H1 (cell line): ENCODE measurements around the gene PPP1R2. TPM values are rescaled to one million over a fixed set of nuclear protein-coding genes. Genes with fewer than 3 reads are reported as not detected.

Experiments
- CTCF ChIA-PET: fragments of 300-600 bp; sonication (Branson Sonifier 250); formaldehyde crosslinking; loops from one replicate; lab custom pipeline; 2021; ENCODE audit not compliant: partially characterized antibody; lab: Charles Lee
- POLR2A ChIA-PET: fragments of 300-600 bp; sonication (Branson Sonifier 250); formaldehyde crosslinking; loops from one replicate; lab custom pipeline; 2021; ENCODE audit warnings: inconsistent platforms; ENCODE audit not compliant: partially characterized antibody; lab: Charles Lee
- DNase-seq, 2 experiments: peaks; one replicate each; pipeline versions ENCODE4 v3.0.0 to v3.0.0-alpha.2; 2010 to 2022; ENCODE audit warnings: low spot score in 2 of 2, low read depth in 1 of 2, mixed read lengths in 1 of 2
- FAIRE-seq: peaks from 2 replicates; lab custom pipeline; 2011; peaks lifted over from hg19 to GRCh38; lab: Jason Lieb, UNC
- H2AFZ ChIP-seq: 2 replicates; pipeline ENCODE4 v1.8.1; 2012; ENCODE audit warnings: low read length, inconsistent platforms
- H2AK5ac ChIP-seq: 2 replicates; pipeline ENCODE4 v1.6.1; 2013; ENCODE audit warnings: low read depth, low read length
- H2BK120ac ChIP-seq: replicated peaks from 2 replicates; pipeline ENCODE3; 2013; ENCODE audit warnings: low read depth, low read length, inconsistent platforms
- H2BK12ac ChIP-seq: 2 replicates; pipeline ENCODE4 v1.6.1; 2013; ENCODE audit warnings: low read depth, low read length
- H2BK15ac ChIP-seq: 2 replicates; pipeline ENCODE4 v1.6.1; 2013; ENCODE audit warnings: low read length
- H2BK20ac ChIP-seq: 2 replicates; pipeline ENCODE4 v1.6.1; 2013; ENCODE audit warnings: low read length
- H2BK5ac ChIP-seq: 2 replicates; pipeline ENCODE4 v1.6.1; 2013; ENCODE audit warnings: low read depth, low read length
- H3K14ac ChIP-seq: 2 replicates; pipeline ENCODE4 v1.6.1; 2013; ENCODE audit warnings: inconsistent platforms; ENCODE audit not compliant: insufficient read length
- H3K18ac ChIP-seq: 2 replicates; pipeline ENCODE4 v1.6.1; 2013; ENCODE audit warnings: low read length; ENCODE audit errors: extremely low read depth
- H3K23ac ChIP-seq: 2 replicates; pipeline ENCODE4 v1.6.1; 2013; ENCODE audit warnings: inconsistent platforms; ENCODE audit not compliant: insufficient read length
- H3K23me2 ChIP-seq: 2 replicates; pipeline ENCODE4 v1.6.1; 2013; ENCODE audit warnings: low read depth, low read length
- H3K27ac ChIP-seq: 2 replicates; pipeline ENCODE4 v1.6.1; 2011; ENCODE audit warnings: low read depth, low read length, inconsistent platforms
- H3K27me3 ChIP-seq, 4 experiments: replicated peaks in 1 of 4; 1 replicate in 1 of 4; 2 replicates in 3 of 4; pipeline versions ENCODE4 v1.6.1 to v1.8.1; 2011 to 2013; ENCODE audit warnings: low read length in 3 of 4, mild to moderate bottlenecking in 3 of 4, inconsistent platforms in 2 of 4, mixed read lengths in 2 of 4, moderate library complexity in 1 of 4; ENCODE audit not compliant: control insufficient read depth in 3 of 4, insufficient read depth in 3 of 4; ENCODE audit errors: extremely low read depth in 1 of 4
- H3K36me3 ChIP-seq, 4 experiments: 2 replicates each; pipeline versions ENCODE4 v1.6.1 to v1.8.1; 2011 to 2013; ENCODE audit warnings: mild to moderate bottlenecking in 4 of 4, low read length in 3 of 4, moderate library complexity in 2 of 4, control low read depth in 1 of 4, inconsistent platforms in 1 of 4; ENCODE audit not compliant: insufficient read depth in 4 of 4, control insufficient read depth in 2 of 4
- H3K4ac ChIP-seq: replicated peaks from 2 replicates; pipeline ENCODE3; 2013; ENCODE audit warnings: low read length, low read depth, mixed read lengths, inconsistent platforms; ENCODE audit not compliant: insufficient read length
- H3K4me1 ChIP-seq, 4 experiments: replicated peaks in 1 of 4; 1 replicate in 1 of 4; 2 replicates in 3 of 4; pipeline versions ENCODE4 v1.6.1 to v1.8.1; 2011 to 2013; ENCODE audit warnings: low read length in 3 of 4, inconsistent platforms in 2 of 4, mixed read lengths in 1 of 4; ENCODE audit not compliant: insufficient read depth in 4 of 4, control insufficient read depth in 3 of 4
- H3K4me2 ChIP-seq, 2 experiments: 2 replicates each; pipeline versions ENCODE4 v1.6.1 to v1.8.1; 2011 to 2013; ENCODE audit warnings: low read depth in 2 of 2, low read length in 2 of 2, control low read depth in 1 of 2, inconsistent platforms in 1 of 2, mild to moderate bottlenecking in 1 of 2; ENCODE audit not compliant: insufficient read depth in 1 of 2
- H3K4me3 ChIP-seq, 4 experiments: fragments of 200-600, 300-600 bp in 1 of 4; sonication (generic), shearing (Covaris generic), sonication (Bioruptor Twin) in 1 of 4; 2 replicates each; pipeline versions ENCODE4 v1.5.1 to v1.8.1; 2011 to 2016; ENCODE audit warnings: low read length in 4 of 4, low read depth in 3 of 4, control low read depth in 2 of 4, inconsistent platforms in 2 of 4, mild to moderate bottlenecking in 2 of 4, mixed read lengths in 1 of 4, moderate library complexity in 1 of 4; ENCODE audit not compliant: insufficient read depth in 2 of 4; ENCODE audit errors: extremely low read depth in 1 of 4
- H3K56ac ChIP-seq: replicated peaks from 2 replicates; pipeline ENCODE3; 2013; ENCODE audit warnings: low read depth, mild to moderate bottlenecking, mixed read lengths, low read length, inconsistent platforms; ENCODE audit not compliant: insufficient read length
- H3K79me1 ChIP-seq: 2 replicates; pipeline ENCODE4 v1.6.1; 2013; ENCODE audit warnings: low read depth, low read length, control low read depth
- H3K79me2 ChIP-seq, 2 experiments: 2 replicates each; pipeline versions ENCODE4 v1.6.1 to v1.8.1; 2012 to 2013; ENCODE audit warnings: low read length in 2 of 2, mild to moderate bottlenecking in 2 of 2, inconsistent platforms in 1 of 2; ENCODE audit not compliant: insufficient read depth in 2 of 2, control insufficient read depth in 1 of 2
- H3K9ac ChIP-seq, 4 experiments: replicated peaks in 1 of 4; 1 replicate in 1 of 4; 2 replicates in 3 of 4; pipeline versions ENCODE4 v1.6.1 to v1.8.1; 2011 to 2013; ENCODE audit warnings: low read depth in 3 of 4, low read length in 3 of 4, control low read depth in 2 of 4, mild to moderate bottlenecking in 2 of 4, moderate library complexity in 2 of 4, inconsistent platforms in 1 of 4; ENCODE audit errors: extremely low read depth in 1 of 4
- H3K9me3 ChIP-seq, 2 experiments: 2 replicates each; pipeline versions ENCODE4 v1.6.1 to v1.8.1; 2012 to 2013; ENCODE audit warnings: mild to moderate bottlenecking in 2 of 2, moderate library complexity in 2 of 2, control low read depth in 1 of 2, inconsistent platforms in 1 of 2, low read depth in 1 of 2, low read length in 1 of 2, mixed read lengths in 1 of 2; ENCODE audit not compliant: insufficient read depth in 2 of 2
- H4K20me1 ChIP-seq, 2 experiments: replicated peaks in 1 of 2; 2 replicates each; pipeline versions ENCODE3 to v1.8.1; 2011 to 2013; ENCODE audit warnings: inconsistent platforms in 2 of 2, low read length in 2 of 2, mild to moderate bottlenecking in 1 of 2; ENCODE audit not compliant: insufficient read depth in 2 of 2, control insufficient read depth in 1 of 2
- H4K5ac ChIP-seq: 2 replicates; pipeline ENCODE4 v1.6.1; 2013; ENCODE audit warnings: low read length, low read depth, mixed read lengths, inconsistent platforms; ENCODE audit not compliant: insufficient read length
- H4K8ac ChIP-seq: 2 replicates; pipeline ENCODE4 v1.8.0; 2013; ENCODE audit warnings: mild to moderate bottlenecking, moderate library complexity, low read length, inconsistent platforms; ENCODE audit not compliant: insufficient read depth; ENCODE audit errors: extremely low read depth
- H4K91ac ChIP-seq: replicated peaks from 2 replicates; pipeline ENCODE3; 2013; ENCODE audit warnings: low read length, mixed read lengths, inconsistent platforms; ENCODE audit not compliant: insufficient read length
- EP300 ChIP-seq, 2 experiments: IDR thresholded peaks; 1 replicate in 1 of 2; 2 replicates in 1 of 2; pipeline ENCODE4 v1.6.1; 2011 to 2012; ENCODE audit warnings: low read depth in 2 of 2, low read length in 2 of 2, mild to moderate bottlenecking in 2 of 2, borderline replicate concordance in 1 of 2, inconsistent platforms in 1 of 2, moderate library complexity in 1 of 2
- EZH2 ChIP-seq: fragments of 200-600 bp; sonication (generic); IDR thresholded peaks from 2 replicates; pipeline ENCODE4 v1.7.1; 2012; ENCODE audit warnings: low read depth, mild to moderate bottlenecking, moderate library complexity, low read length, inconsistent platforms; ENCODE audit not compliant: severe bottlenecking
- HDAC6 ChIP-seq: IDR thresholded peaks from one replicate; pipeline ENCODE4 v1.7.1; 2012; ENCODE audit warnings: low read depth, mild to moderate bottlenecking, inconsistent platforms, low read length, moderate library complexity
- KDM1A ChIP-seq: fragments of 200-600, 300-600 bp; sonication (generic); IDR thresholded peaks from 2 replicates; pipeline ENCODE4 v1.7.1; 2016; ENCODE audit warnings: mild to moderate bottlenecking, low read length, borderline replicate concordance
- MAFK ChIP-seq: IDR thresholded peaks from 2 replicates; pipeline ENCODE4 v1.6.1; 2012; ENCODE audit warnings: low read depth, mild to moderate bottlenecking, improper control_type of control experiment, low read length
- NRF1 ChIP-seq: IDR thresholded peaks from 2 replicates; pipeline ENCODE4 v1.6.1; 2011; ENCODE audit warnings: mild to moderate bottlenecking, low read depth, low read length, improper control_type of control experiment
- POLR2AphosphoS5 ChIP-seq: IDR thresholded peaks from 2 replicates; pipeline ENCODE4 v1.6.1; 2011; ENCODE audit warnings: low read depth, low read length
- SP2 ChIP-seq: IDR thresholded peaks from 2 replicates; pipeline ENCODE4 v1.6.1; 2012; ENCODE audit warnings: mild to moderate bottlenecking, low read length, inconsistent platforms
- SUZ12 ChIP-seq: fragments of 200-600 bp; sonication (generic); IDR thresholded peaks from 2 replicates; pipeline ENCODE4 v1.6.1; 2012; ENCODE audit warnings: mild to moderate bottlenecking, inconsistent platforms, low read length, moderate library complexity, mixed read lengths
- WGBS, 2 experiments: shearing (Covaris generic) in 1 of 2; methylation state at CpG; one replicate each; pipeline versions ENCODE4 v1.1.6 to v1.1.7; 2013 to 2015; ENCODE audit warnings: low lambda C conversion rate in 2 of 2, mixed read lengths in 2 of 2, inconsistent platforms in 1 of 2, low coverage in 1 of 2, missing lambda C conversion rate in 1 of 2; ENCODE audit not compliant: insufficient replicate concordance in 2 of 2, insufficient coverage in 1 of 2, insufficient read length in 1 of 2; ENCODE audit errors: extremely low coverage in 1 of 2, missing lambda C conversion rate in 1 of 2; 5-methylcytosine and 5-hydroxymethylcytosine counted together
- polyA plus RNA-seq, 7 experiments: library from polyadenylated mRNA; depleted of rRNA in 3 of 7; stranded (reverse) in 5 of 7; unstranded in 2 of 7; fragments of >200 nt in 5 of 7; fragments of 200-250 nt in 2 of 7; gene quantifications; 1 replicate in 5 of 7; 2 replicates in 1 of 7; 4 replicates in 1 of 7; pipeline versions ENCODE4 v1.2.1 to v1.2.3, GENCODE V29; 2011 to 2013; ENCODE audit warnings: missing spikeins in 2 of 7, mixed read lengths in 2 of 7
- total RNA-seq: library from RNA; stranded (reverse); fragmentation: NEBNext Ultra II Directional; extraction: Animal tissue kit (Norgen Biotek cat#: 25700); gene quantifications from 2 replicates; pipeline ENCODE4 v1.2.1, GENCODE V29; 2021

The PPP1R2 gene
- total and polyA plus RNA-seq, 2 of the 8 experiments (the other 6 are each of a cell fraction or from before 2014, with no cell fraction given) = 14.0 to 26.5 TPM

DNA sequence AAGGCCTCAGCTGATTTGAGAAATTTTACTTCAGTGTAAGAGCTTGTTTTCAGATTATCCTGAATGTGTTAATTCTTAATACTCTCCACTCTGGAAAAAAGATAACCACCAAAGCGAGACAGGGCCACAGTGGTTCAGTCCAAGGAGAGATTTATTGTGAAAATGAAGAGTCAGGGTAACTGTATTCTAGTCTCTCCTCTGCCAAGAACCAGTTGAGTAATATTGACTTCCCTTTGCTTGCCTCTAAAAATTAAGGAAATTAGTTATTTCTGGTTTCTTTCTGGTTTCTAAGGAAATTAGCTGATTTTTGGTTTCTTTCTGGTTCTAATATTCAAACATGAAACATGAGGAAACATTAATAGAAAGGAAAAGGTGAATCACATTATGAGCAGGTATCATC, 34.9 kb downstream of the PPP1R2 start:
- Histone ChIP-seq H4K20me1 (no peaks in the 10 kb centered on the region), H2BK20ac (no peak overlapping the region), H3K23me2 (no peaks in the 10 kb centered on the region), H3K14ac (no peak overlapping the region), H2BK5ac (no peak overlapping the region), H3K9me3 (no peaks in the 10 kb centered on the region), H3K18ac (no peak overlapping the region), H3K27me3 (no peaks in the 10 kb centered on the region), H4K8ac (no peak overlapping the region), H3K4me3 (no peak overlapping the region), H3K9ac (no peak overlapping the region), H2AK5ac (no peak overlapping the region), H2AFZ (no peak overlapping the region), H4K91ac (no peak overlapping the region), H2BK120ac (no peak overlapping the region), H3K4me2 (no peak overlapping the region), H3K4me1 (no peaks in the 10 kb centered on the region), H3K79me2 (no peaks in the 10 kb centered on the region), H3K23ac (no peak overlapping the region), H3K56ac (no peak overlapping the region), H3K27ac (no peak overlapping the region), H3K36me3 (no peaks in the 10 kb centered on the region), H2BK12ac (no peak overlapping the region), H3K4ac (no peak overlapping the region), H3K79me1 (no peaks in the 10 kb centered on the region), H4K5ac (no peak overlapping the region), H2BK15ac (no peak overlapping the region)
- FAIRE-seq (no peak), DNase-seq (no peak)
- ChIA-PET CTCF (interaction anchor here (0.8 to 1.5 kb wide), 6 partner anchors 12 to 238 kb away, joined by 3 to 5 read pairs (median 4); partner anchors contain the start of gene XXYLT1), POLR2A (no interaction called here)
- 90% methylated on average over 1 of the region's 1 CpG; no CpG with 5 or more reads in 1 of the 2 experiments for WGBS, 2 experiments
- no peak for TF ChIP-seq HDAC6
- no peak for TF ChIP-seq MAFK
- no peak for TF ChIP-seq EP300 (IDR thresholded peaks at IDR 0.05; ENCODE audit: borderline replicate concordance in 1 of 2, low read depth in 2 of 2, low read length in 2 of 2)
- no peak for TF ChIP-seq KDM1A
- TF ChIP-seq POLR2AphosphoS5 = no peak
- no peak for TF ChIP-seq SP2
- TF ChIP-seq SUZ12 = no peak
- TF ChIP-seq EZH2 = no peak
- no peak for TF ChIP-seq NRF1
